Measurements from ENCODE around the gene MVB12B.

MVB12B gene

GRCh38 chr9:126419475-126419874 lies 92.8 kb downstream of the MVB12B start:
- no peak for DNase-seq (ENCODE audit: low spot score)
- TF ChIP-seq CTCF (IDR thresholded peaks at IDR 0.05; ENCODE audit: extremely low read depth, insufficient read depth, missing control alignments) = no peak
- in situ Hi-C loops (cut with MboI; ENCODE audit: low pct_unique_long_range_greater_than_20kb, low sequenced_read_pairs, unreplicated experiment) = no loop called here

DNA sequence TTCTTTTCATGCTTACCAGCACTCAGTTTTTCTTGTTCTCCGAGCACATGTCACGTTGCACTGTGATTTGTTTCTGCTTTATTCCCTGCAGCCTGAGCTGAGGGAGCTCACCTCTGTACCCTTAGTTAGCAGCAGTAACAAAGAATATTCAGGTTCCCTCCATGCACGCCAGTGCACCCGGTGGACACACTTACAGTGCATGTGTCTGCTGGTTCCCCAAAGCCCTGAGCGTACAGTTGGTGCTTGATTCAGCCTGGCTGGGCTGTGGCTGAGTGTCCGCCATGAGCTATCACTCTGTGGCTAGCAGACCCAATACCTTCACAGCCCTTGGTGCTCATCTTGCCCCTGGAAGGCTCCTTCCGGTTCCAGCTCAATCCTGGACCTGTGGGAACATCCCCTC lies 93.5 kb downstream of the MVB12B start:
- DNase-seq (ENCODE audit: low spot score) = no peak
- in situ Hi-C loops (cut with MboI; ENCODE audit: low pct_unique_long_range_greater_than_20kb, low sequenced_read_pairs, unreplicated experiment) = no loop called here
- no peak for TF ChIP-seq CTCF (IDR thresholded peaks at IDR 0.05; ENCODE audit: extremely low read depth, insufficient read depth, missing control alignments)

DNA sequence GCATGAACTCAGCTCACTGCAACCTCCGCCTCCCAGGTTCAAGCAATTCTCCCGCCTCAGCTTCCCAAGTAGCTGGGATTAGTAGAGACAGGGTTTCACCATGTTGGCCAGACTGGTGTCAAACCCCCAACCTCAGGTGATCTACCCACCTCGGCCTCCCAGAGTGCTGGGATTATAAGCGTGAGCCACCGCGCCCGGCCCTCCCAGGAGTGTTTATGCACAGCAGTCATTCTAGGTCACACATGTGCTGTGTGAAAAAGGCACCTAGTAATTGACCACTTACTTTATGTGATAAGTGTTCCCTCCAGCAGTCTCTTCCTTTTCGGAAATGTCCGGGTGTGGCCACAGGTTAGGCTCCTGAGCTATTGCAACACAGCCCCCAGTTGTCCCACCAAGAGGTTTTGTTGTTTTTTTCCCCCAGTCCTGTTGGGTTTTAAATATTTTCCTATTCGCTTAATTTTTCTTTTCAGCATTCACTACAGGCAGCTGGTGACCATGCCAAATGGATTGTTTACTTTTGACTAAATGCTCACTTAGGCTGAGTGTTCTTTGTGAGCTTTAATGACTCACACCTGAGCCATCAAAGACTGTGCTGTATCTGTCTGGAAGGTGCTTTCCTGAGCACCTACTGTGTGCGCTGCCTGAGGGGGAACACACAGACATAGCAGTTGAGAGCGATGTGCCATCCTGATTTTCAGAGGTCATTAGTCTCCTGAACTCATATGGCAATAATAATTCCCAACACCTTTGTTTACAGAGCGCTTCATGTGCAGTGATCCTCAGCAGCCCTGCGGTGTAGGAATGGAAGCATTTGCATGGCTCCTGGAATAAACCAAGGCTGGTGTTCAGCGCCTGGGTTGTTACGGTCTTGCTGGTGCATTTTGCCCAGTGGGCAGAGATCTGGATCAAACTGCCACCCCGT lies 94.3 kb downstream of the MVB12B start:
- in situ Hi-C loops (cut with MboI; ENCODE audit: low pct_unique_long_range_greater_than_20kb, low sequenced_read_pairs, unreplicated experiment) = no loop called here
- no peak for DNase-seq (ENCODE audit: low spot score)
- no peak for TF ChIP-seq CTCF (IDR thresholded peaks at IDR 0.05; ENCODE audit: extremely low read depth, insufficient read depth, missing control alignments)

- no peak for TF ChIP-seq CTCF (IDR thresholded peaks at IDR 0.05; ENCODE audit: extremely low read depth, insufficient read depth, missing control alignments)
- no peak for DNase-seq (ENCODE audit: low spot score)
- in situ Hi-C loops (cut with MboI; ENCODE audit: low pct_unique_long_range_greater_than_20kb, low sequenced_read_pairs, unreplicated experiment) = no loop called here
Measured at GRCh38 chr9:126421567-126422428, 95.2 kb downstream of the MVB12B start.

GRCh38 chr9:126423142-126423915 lies 96.7 kb downstream of the MVB12B start:
- no peak for DNase-seq (ENCODE audit: low spot score)
- in situ Hi-C loops (cut with MboI; ENCODE audit: low pct_unique_long_range_greater_than_20kb, low sequenced_read_pairs, unreplicated experiment) = no loop called here
- TF ChIP-seq CTCF (IDR thresholded peaks at IDR 0.05; ENCODE audit: extremely low read depth, insufficient read depth, missing control alignments) = no peak

- DNase-seq (ENCODE audit: low spot score) = no peak
- TF ChIP-seq CTCF (IDR thresholded peaks at IDR 0.05; ENCODE audit: extremely low read depth, insufficient read depth, missing control alignments) = no peak
- in situ Hi-C loops (cut with MboI; ENCODE audit: low pct_unique_long_range_greater_than_20kb, low sequenced_read_pairs, unreplicated experiment) = no loop called here
Measured at GRCh38 chr9:126423916-126424185, 97.2 kb downstream of the MVB12B start.
